Measurements from ENCODE around the gene AGTRAP. TPM values are rescaled to one million over a fixed set of nuclear protein-coding genes. Genes with fewer than 3 reads are reported as not detected.

AGTRAP gene
- total and polyA plus RNA-seq, 9 of the 15 experiments (the other 6 are each of a cell fraction or from before 2014, with no cell fraction given) = 26.8 to 105 (median 57.5) TPM

GRCh38 chr1:11757047-11757446, 21.1 kb downstream of the AGTRAP start (continued):
- 0 out of 2 replicates have a peak, but pooled peaks have one; percentile 13 for TF ChIP-seq TEAD4 (IDR thresholded peaks at IDR 0.05; ENCODE audit: low read length)
- TF ChIP-seq TEAD4 (CRISPR knock-in tag; IDR thresholded peaks at IDR 0.05; ENCODE audit: borderline replicate concordance) = no peak
- no peak for TF ChIP-seq RFX1 (IDR thresholded peaks at IDR 0.05)
- no peak for TF ChIP-seq NCOR1 (IDR thresholded peaks at IDR 0.05)
- no peak for TF ChIP-seq SMAD3 (CRISPR knock-in tag; conservative IDR thresholded peaks at IDR 0.05)
- 0 out of 2 replicates have a peak, but pooled peaks have one; percentile 48 for TF ChIP-seq EHMT2 (IDR thresholded peaks at IDR 0.05)
- TF ChIP-seq TRIM28 (IDR thresholded peaks at IDR 0.05) = peak; percentile 99
- TF ChIP-seq TGIF2 (CRISPR knock-in tag; IDR thresholded peaks at IDR 0.05) = no peak
- no peak for TF ChIP-seq ETV6 (IDR thresholded peaks at IDR 0.05; ENCODE audit: borderline replicate concordance in 1 of 2, low read depth in 2 of 2, low read length in 1 of 2)
- no peak for TF ChIP-seq ETV6 (CRISPR knock-in tag; IDR thresholded peaks at IDR 0.05; ENCODE audit: borderline replicate concordance)
- TF ChIP-seq SRSF7 (optimal IDR thresholded peaks at IDR 0.05; ENCODE audit: low read depth, low read length) = no peak
- TF ChIP-seq DPF2 (IDR thresholded peaks at IDR 0.05) = 0 out of 2 replicates have a peak, but pooled peaks have one; percentile 14
- peak; percentile 27 for TF ChIP-seq MEIS2 (IDR thresholded peaks at IDR 0.05; ENCODE audit: partially characterized antibody)
- 0 out of 2 replicates have a peak, but pooled peaks have one; percentile 22 for TF ChIP-seq ZEB2 (IDR thresholded peaks at IDR 0.05)
- no peak for TF ChIP-seq MXD1 (CRISPR knock-in tag; IDR thresholded peaks at IDR 0.05; ENCODE audit: borderline replicate concordance, poor library complexity, severe bottlenecking)
- TF ChIP-seq ZFP36 (IDR thresholded peaks at IDR 0.05; ENCODE audit: low read depth, low read length, partially characterized antibody) = no peak
- TF ChIP-seq ZBTB26 (CRISPR knock-in tag; IDR thresholded peaks at IDR 0.05) = no peak
- peak; percentile 33 to 85; a peak in 3 of 4 replicates for TF ChIP-seq TRIM24 (IDR thresholded peaks at IDR 0.05)
- peak; percentile 84; the same call in 1 of the 2 replicates for TF ChIP-seq CBX1 (IDR thresholded peaks at IDR 0.05; ENCODE audit: low read depth)
- peak; percentile 97 for TF ChIP-seq CBX5 (IDR thresholded peaks at IDR 0.05; ENCODE audit: borderline replicate concordance, low read depth)
- no peak for TF ChIP-seq KDM5B (IDR thresholded peaks at IDR 0.05; ENCODE audit: insufficient replicate concordance, low read depth, low read length)
